Measurements from ENCODE around the gene CHD8. TPM values are rescaled to one million over a fixed set of nuclear protein-coding genes. Genes with fewer than 3 reads are reported as not detected.

The CHD8 gene
- total RNA-seq, 1 experiment from 2014 or later, result 57.4 TPM

GRCh38 chr14:21343035-21343794 is 112.7 kb downstream of the CHD8 start:
- no peak for TF ChIP-seq EZH2phosphoT487 (IDR thresholded peaks at IDR 0.05; ENCODE audit: borderline replicate concordance, low read length)
- TF ChIP-seq CTCF (conservative IDR thresholded peaks at IDR 0.05; ENCODE audit: low read depth, low read length), result no peak
- TF ChIP-seq EZH2 (IDR thresholded peaks at IDR 0.05; ENCODE audit: low read length, unreplicated experiment), result no peak
- Histone ChIP-seq H3K79me2 (ENCODE audit: low read length) (no peaks in the 10 kb centered on the region), H3K9me3 (ENCODE audit: low read length) (no peaks in the 10 kb centered on the region), H3K27me3 (ENCODE audit: low read length) (0 out of 2 replicates have a peak, but pooled peaks cover 3% of the 10 kb centered on the region), H3K4me1 (ENCODE audit: insufficient read depth, low read length) (no peaks in the 10 kb centered on the region), H3K36me3 (ENCODE audit: low read depth, low read length) (no peaks in the 10 kb centered on the region), H4K20me1 (ENCODE audit: low read length) (no peaks in the 10 kb centered on the region), H2AFZ (ENCODE audit: low read length) (no peak overlapping the region), H3K4me3 (ENCODE audit: low read length) (no peak overlapping the region), H3K4me2 (ENCODE audit: low read length) (no peak overlapping the region), H3F3A (ENCODE audit: low read length, unreplicated experiment) (no peaks in the 10 kb centered on the region), H3K27ac (ENCODE audit: low read length) (no peak overlapping the region), H3K9me2 (replicated peaks; ENCODE audit: low read length) (no peaks in the 10 kb centered on the region), H3K9ac (ENCODE audit: low read length) (no peak overlapping the region)
- CTCF ChIA-PET, result no interaction called here
- intact Hi-C loops (cut with micrococcal nuclease), result loop anchor here (10.0 kb wide), 1 partner anchor 1432 kb away; no protein-coding TSS in a partner anchor
- DNase-seq (no peak), ATAC-seq (no peak)
- POLR2A ChIA-PET (ENCODE audit: unreplicated experiment), result no interaction called here
- no TSS peak for BruUV-seq (replicated peaks)

Other genes starting within 250 kb of the CHD8 start
- 682 and 772 TPM in 2 replicates for gene HNRNPC, start 186.7 kb downstream of the CHD8 start, total RNA-seq (2014; rRNA removed)
- 0.33 TPM in 1 of 2 replicates, not detected in the other for gene RPGRIP1, start 176.0 kb downstream of the CHD8 start, total RNA-seq (2014; rRNA removed)
- gene SUPT16H, start 72.1 kb downstream of the CHD8 start, total RNA-seq (2014; rRNA removed), result 92.6 and 102 TPM in 2 replicates
- 11.7 and 26.8 TPM in 2 replicates for gene RAB2B, start 20.8 kb upstream of the CHD8 start, total RNA-seq (2014; rRNA removed)
- 26.7 and 38.5 TPM in 2 replicates for gene TOX4, start 21.1 kb upstream of the CHD8 start, total RNA-seq (2014; rRNA removed)
- gene METTL3, start 55.2 kb upstream of the CHD8 start, total RNA-seq (2014; rRNA removed), result 47.6 and 57.1 TPM in 2 replicates
- 4.1 and 6.0 TPM in 2 replicates for gene SALL2, start 70.2 kb upstream of the CHD8 start, total RNA-seq (2014; rRNA removed)
- not detected in 2 replicates for gene OR10G3, start 124.0 kb upstream of the CHD8 start, total RNA-seq (2014; rRNA removed)
- not detected in 2 replicates for gene OR10G2, start 178.8 kb upstream of the CHD8 start, total RNA-seq (2014; rRNA removed)
- not detected in 2 replicates for gene OR4E2, start 197.7 kb upstream of the CHD8 start, total RNA-seq (2014; rRNA removed)
- gene OR4E1, start 217.7 kb upstream of the CHD8 start, total RNA-seq (2014; rRNA removed), result not detected in 2 replicates

All from PC-3 (cell line).